Measurements from ENCODE around the gene CDK5RAP3.
"Not testable (repeated sequence)": the region's sequence is repeated elsewhere in the genome, so short reads cannot be mapped to it uniquely, and the experiment has no call there.

CDK5RAP3 gene

DNA sequence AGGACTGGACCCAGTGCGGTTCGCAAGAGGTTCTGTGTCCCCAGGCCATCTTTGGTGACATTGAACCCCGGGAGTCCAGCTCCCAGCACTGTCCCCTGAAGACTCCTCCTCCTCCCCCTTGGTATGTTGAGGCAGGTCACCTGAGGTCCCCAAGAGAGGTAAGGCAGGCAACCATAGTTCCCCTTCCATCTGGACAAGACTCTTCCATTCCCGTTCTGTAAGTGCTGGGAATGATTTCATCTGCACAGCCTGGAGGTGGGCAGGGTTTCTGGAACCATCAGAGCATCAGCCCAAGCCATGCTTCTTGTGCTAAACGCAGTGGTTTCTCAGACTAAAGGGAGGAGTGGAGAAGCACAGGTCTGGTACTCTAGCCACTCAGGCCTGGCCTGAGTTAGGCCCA is 41.7 kb downstream of the CDK5RAP3 start:
- TF ChIP-seq CTCF (conservative IDR thresholded peaks at IDR 0.05), result no peak
- H3K27ac ChIP-seq, result no peak overlapping the region

DNA sequence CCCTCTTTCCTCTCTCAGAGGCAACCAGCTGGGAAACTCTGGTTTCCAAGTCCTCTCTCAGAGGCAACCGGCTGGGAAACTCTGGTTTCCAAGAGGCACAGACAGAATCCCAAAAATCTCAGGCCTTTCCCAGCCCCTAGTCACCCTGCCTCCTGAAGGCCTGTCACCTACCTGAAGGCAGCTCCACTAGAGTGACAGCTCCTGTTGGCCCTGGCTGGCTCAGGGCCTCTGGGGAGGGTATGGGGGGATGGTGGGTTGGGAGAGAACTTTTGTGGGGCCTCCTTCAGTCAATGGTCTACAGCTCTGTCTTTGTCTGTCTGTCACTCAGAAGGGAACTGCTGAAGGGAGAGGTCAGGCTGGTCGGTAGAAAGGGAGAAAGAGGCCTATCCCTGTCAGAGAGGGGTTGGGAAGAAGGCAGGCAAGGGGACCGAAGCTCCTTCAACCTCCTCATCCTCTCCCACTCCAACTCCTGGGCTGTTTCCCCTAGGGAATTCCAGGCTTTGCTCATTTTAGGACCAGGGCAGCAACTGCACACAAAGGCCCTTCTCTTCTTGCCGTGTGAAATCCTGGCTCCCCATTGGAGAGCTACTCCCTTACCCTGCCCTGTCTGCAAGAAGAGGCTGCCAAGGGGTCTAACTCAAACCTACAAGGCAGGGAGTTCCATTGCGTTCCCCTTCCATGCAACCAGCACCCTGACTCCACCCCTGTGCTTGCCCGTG is 43.1 kb downstream of the CDK5RAP3 start:
- H3K27ac ChIP-seq, result no peak overlapping the region

DNA sequence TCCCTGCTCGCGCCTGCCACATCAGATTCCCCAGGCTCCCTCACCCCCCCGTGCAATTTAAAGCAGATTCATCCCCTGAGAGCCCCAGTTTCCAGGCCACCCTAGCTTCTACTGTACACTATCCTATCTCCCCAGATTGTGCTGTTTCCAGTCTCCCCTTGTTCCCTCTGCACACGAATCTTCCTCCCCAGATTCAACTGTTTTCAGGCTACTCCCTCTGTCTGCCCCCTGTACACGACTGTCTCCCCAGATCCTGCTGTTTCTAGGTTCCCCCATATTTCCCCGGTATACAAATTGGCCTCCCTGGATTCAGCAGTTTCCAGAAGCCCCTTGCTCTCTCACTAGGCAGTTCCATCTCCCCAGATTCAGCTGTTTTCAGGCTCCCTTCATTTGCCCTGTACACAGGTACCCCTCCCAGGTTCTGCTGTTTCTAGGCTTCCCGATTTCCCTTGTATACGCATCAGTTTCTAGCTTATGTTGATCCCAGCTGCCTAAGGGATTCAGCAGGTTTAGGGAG is 43.7 kb downstream of the CDK5RAP3 start:
- TF ChIP-seq CTCF (conservative IDR thresholded peaks at IDR 0.05), result no peak
- no peak overlapping the region for H3K27ac ChIP-seq

More for the DNA sequence above, 43.1 kb downstream of the CDK5RAP3 start:
- no peak for TF ChIP-seq CTCF (conservative IDR thresholded peaks at IDR 0.05)

DNA sequence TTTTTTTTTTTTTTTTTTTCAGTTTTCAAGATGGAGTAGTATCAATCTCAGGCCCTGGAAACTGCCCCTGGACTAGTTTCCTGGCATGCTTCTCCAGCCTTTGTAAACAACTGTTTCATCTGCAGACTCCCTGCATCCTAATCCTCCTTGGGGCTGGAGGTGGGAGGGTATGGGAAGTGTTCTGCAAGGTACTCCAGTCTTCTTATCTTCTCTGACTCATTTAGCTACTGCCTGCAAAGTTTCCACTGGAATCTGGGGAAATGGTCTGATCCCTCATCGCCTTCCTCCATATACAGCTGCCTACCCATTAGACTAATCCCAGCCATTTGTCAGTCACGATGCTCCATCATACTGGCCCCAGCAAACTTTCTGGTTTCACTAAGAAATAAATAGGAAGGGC is 45.2 kb downstream of the CDK5RAP3 start:
- no peak overlapping the region for H3K27ac ChIP-seq
- no peak for TF ChIP-seq CTCF (conservative IDR thresholded peaks at IDR 0.05)

GRCh38 chr17:48017817-48018158 is 46.9 kb downstream of the CDK5RAP3 start:
- H3K27ac ChIP-seq, result not testable (repeated sequence)

GRCh38 chr17:48021934-48022333 is 51.0 kb downstream of the CDK5RAP3 start:
- no peak for TF ChIP-seq CTCF (conservative IDR thresholded peaks at IDR 0.05)
- no peak overlapping the region for H3K27ac ChIP-seq

DNA sequence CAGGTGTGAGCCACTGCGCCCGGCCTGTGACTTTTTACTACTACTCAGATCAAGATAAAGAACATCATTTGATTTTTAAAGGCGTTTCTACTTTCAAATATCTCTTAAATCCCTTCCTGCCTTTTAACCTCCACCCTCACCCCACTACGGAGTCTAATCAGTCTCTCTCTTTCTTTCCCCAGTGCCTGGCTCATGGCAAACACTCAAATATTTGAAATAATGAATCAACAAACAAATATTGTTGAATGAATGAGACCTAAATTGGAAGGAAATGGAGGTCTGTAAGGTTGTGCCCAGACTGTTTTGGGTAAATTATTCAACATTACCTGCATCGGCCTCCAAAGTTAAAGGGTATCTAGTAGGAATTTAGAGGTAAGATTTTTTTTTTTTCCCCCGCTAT is 52.0 kb downstream of the CDK5RAP3 start:
- TF ChIP-seq CTCF (conservative IDR thresholded peaks at IDR 0.05), result no peak
- peak overlapping the region; percentile 74; the same call in 1 of the 2 replicates for H3K27ac ChIP-seq

DNA sequence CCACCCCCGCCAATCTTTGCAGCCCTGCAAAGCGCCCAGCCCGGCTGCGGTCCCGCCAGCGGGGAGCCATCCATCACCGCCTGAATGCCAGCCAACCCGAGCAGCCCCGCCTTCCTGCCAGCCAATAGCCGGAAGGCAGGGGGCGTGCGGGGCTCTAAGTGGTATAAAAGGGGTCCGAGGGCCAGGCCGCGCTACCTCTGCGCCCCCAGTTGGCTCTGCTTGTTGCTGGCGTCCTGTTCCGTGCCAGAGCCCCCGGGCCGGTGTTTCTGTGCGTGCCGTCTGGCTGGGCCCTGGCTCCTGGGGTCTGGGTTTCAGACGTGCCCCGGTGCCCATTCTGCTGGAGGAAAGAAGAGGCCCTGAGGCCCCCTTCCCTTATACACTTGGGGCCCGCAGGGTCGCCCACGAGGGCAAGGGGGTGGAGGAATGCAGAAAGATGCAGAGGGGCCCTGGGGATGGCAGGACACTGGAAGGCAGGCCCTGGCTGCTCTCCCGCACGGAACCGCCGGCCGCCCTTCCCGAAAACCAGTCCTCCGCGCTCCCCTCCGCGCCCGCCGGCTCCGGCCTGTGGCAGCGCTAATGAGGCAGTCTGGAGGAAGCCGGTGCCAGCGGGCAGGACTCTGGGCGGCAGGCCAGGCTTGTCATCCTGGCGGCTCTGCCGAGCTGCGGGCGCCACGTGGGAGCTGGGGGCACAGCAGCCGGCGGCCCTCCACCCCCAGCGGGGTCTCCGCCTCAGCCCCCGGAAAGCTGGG is 52.7 kb downstream of the CDK5RAP3 start:
- peak; percentile 71 for TF ChIP-seq CTCF (conservative IDR thresholded peaks at IDR 0.05)
- H3K27ac ChIP-seq, result peak overlapping the region; percentile 74
